Measurements from ENCODE around the gene SNX33. TPM values are rescaled to one million over a fixed set of nuclear protein-coding genes. Genes with fewer than 3 reads are reported as not detected.
A peak's percentile ranks its signal among the peaks of the same experiment; 100 is the strongest.
"Not testable (repeated sequence)": the region's sequence is repeated elsewhere in the genome, so short reads cannot be mapped to it uniquely, and the experiment has no call there.

Gene SNX33
- total RNA-seq, 4 donors from 2014 or later: 19.9 to 43.8 (median 32.5) TPM

DNA sequence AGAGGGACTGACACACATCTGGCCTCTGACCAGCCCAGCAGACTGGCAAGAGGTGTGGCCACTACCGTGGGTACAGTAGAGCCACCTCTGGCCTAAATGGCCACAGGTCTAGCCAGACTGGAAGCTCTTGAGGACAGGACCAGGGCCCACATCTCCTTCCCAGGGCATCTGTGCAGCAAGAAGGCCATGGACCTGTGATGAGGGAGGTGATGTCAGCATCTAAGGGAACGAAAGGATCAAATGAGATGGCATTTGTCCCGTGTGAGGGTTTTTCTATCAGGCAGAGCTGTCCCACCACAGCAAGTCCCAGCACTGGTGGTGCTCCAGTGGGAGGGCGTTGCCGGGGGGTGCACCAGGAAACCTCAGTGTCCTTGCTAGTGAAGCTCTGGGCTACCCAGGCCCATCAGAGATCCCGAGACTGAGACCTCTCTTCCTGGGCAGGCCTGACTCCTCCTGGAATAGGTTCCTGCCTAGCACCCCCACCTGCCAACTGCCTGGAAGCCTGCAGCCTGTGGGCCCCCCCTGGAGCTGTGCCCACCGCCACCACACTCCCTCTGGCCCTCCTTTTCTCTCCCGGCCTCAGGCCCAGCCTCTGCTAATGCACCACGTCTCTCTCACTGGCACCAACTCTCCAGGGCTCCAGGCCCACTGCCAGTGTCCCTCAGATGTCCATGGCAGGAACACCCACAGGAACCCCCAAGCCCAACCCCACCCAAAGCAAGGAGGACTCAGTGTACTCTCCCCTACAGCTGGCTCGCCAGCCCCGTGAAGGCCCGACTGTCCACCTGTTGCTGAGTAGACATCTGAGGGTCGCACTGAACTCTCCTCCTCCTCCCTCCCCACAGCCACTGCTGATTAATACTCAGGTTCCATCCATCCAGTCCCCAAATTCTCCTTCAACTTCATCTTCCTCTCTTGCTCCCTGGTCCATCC is 53.6 kb downstream of the SNX33 start:
- not testable (repeated sequence) for ATAC-seq (ENCODE audit: low FRiP score); DNase-seq (ENCODE audit: low spot score)

GRCh38 chr15:75702436-75702835 is 54.7 kb downstream of the SNX33 start:
- ATAC-seq (ENCODE audit: low FRiP score) (no peak), DNase-seq (ENCODE audit: low spot score) (no peak)
- TF ChIP-seq CTCF (IDR thresholded peaks at IDR 0.05): no peak

- not testable (repeated sequence) for ATAC-seq (ENCODE audit: low FRiP score)
These were observed 55.9 kb downstream of the SNX33 start for GRCh38 chr15:75703440-75704262.

DNA sequence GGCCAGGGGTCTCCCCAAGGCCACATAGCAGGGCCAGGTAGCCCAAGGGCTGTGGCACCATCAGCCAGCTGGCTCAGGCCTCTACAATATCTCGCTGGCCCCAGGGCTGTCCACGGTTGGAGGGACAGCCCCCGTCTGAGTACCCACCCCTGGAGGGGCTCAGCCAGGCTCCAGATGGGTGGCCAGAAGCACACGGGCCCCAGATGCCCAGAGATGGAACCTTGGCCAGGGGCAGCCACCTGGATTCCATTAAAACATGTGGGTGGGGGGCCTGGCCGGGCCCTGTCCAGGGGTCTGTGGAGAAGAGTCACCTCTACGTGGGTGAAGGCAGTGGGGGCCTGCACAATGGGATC is 56.5 kb downstream of the SNX33 start:
- no peak for DNase-seq (ENCODE audit: low spot score)
- TF ChIP-seq CTCF (IDR thresholded peaks at IDR 0.05): no peak
- no peak for ATAC-seq (ENCODE audit: low FRiP score)

More at GRCh38 chr15:75703440-75704262, 55.9 kb downstream of the SNX33 start:
- DNase-seq (ENCODE audit: low spot score): not testable (repeated sequence)

DNA sequence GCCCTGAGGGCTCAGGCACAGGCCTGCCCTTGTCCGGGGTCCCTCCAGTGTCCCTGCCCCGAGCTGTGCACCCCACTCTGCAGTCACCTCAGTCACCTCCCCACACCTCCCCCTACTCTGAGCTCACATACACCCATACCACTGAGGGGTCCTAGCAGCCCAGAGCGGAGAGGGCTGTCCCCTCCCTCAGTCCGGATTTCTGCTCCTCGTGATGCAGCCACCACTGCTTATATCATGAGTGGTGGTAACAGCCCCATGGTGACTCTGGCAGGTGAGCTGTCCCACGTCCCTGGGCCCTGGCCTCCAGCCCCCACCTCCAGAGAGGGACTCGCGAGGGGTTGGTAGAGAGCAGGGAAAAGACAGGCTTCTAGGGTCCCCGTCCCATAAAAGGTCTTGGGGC is 56.9 kb downstream of the SNX33 start:
- DNase-seq (ENCODE audit: low spot score) (no peak), ATAC-seq (ENCODE audit: low FRiP score) (no peak)
- no peak for TF ChIP-seq CTCF (IDR thresholded peaks at IDR 0.05)

GRCh38 chr15:75705375-75705774 is 57.7 kb downstream of the SNX33 start:
- not testable (repeated sequence) for DNase-seq (ENCODE audit: low spot score); ATAC-seq (ENCODE audit: low FRiP score)

DNA sequence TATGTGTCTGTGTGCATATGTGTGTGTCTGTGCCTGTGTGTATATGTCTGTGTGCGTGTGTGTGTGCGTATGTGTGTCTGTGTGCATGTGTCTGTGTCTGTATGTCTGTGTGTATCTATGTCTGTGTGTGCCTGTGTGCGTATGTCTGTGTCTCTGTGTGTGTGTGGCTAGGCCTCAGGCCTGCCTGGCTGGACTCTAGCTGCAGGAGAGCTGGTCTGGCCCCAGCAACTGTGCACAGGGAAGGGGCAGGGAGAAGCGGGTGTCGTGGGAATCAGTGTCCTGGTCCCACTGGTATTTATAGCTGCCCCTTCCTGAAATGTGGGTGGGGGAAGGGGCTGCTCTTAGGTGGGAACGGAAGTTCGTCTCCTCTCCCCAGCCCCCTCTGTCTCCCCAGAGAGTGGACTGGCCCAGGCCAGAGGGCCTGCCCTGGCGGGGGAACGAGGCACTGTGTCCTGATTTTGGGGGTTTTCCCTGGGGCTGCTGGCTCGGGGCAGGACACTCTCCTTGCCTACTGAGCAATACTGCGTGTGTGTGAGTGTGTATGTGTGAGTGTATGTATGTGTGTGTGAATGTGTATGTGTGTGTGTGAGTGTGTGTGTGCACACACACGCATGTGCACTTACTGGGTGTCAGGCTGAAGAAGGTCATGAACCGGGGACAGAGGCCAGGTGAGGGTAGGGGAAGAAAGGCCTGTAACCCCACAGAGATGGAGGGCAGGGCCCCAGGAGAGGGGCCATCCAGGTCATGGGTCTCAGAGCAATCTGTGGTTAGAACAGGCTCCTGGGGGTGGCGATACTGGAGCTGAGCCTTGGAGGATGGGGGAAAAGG is 58.4 kb downstream of the SNX33 start:
- DNase-seq (ENCODE audit: low spot score) (no peak), ATAC-seq (ENCODE audit: low FRiP score) (no peak)
- TF ChIP-seq CTCF (IDR thresholded peaks at IDR 0.05): no peak

- no peak for TF ChIP-seq CTCF (IDR thresholded peaks at IDR 0.05)
- DNase-seq (ENCODE audit: low spot score) (no peak), ATAC-seq (ENCODE audit: low FRiP score) (no peak)
These were observed 58.9 kb downstream of the SNX33 start for GRCh38 chr15:75706682-75706954.

- ATAC-seq (ENCODE audit: low FRiP score): not testable (repeated sequence)
These were observed 61.7 kb downstream of the SNX33 start for GRCh38 chr15:75709458-75709857.

DNA sequence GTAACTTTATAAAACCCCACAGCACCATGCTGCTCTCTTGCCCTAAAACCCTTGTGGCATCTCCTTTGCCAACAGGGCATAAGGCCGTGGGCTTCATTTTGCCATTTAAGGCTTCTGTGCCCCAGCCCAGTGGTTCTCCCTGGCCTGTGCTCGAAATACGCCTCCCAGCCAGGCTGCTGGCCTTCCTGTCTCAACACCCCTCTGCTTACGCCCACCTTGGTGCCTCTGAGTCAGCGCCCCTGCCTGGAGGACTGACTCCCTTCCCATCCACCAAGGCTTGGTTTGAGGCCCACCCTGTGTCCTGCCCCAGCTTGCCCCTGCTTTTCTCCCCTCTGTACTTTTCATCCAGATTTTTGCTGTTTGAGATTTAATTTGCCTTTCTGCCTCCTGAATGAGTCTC is 63.2 kb downstream of the SNX33 start:
- not testable (repeated sequence) for DNase-seq (ENCODE audit: low spot score)

More at GRCh38 chr15:75709458-75709857, 61.7 kb downstream of the SNX33 start:
- DNase-seq (ENCODE audit: low spot score): not testable (repeated sequence)

DNA sequence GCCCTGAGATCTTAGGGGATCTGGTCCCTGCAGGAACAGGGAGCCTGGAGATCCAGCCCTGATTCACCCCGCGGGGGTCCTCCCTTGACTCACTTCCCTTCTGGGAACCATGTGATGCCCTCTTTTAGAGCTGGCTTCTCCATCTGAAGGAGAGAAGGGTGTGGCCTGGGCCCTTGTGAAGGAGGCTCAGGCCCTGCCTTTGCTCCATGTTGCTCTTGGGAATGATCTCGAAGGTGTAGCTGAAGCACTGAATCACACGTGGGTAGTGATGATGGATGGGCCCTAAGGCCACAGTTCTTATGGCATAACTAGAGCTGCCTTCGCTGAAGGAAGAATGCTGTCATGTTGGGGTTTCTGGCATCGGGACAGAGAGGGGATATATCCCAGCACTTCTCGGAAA is 63.8 kb downstream of the SNX33 start:
- not testable (repeated sequence) for DNase-seq (ENCODE audit: low spot score)
- peak; percentile 27 for ATAC-seq (ENCODE audit: low FRiP score)

More for the DNA sequence above, 63.2 kb downstream of the SNX33 start:
- ATAC-seq (ENCODE audit: low FRiP score): not testable (repeated sequence)
